A673 (cell line): ENCODE results near the gene RICTOR. TPM values are rescaled to one million over a fixed set of nuclear protein-coding genes. Genes with fewer than 3 reads are reported as not detected.

Experiments used
- BruUV-seq: library from RNA; stranded (reverse); fragments of 400-500 nt; replicated peaks from 2 replicates; lab custom pipeline; 2021; lab: Mats Ljungman, UMichigan
- CTCF ChIA-PET: fragments of 300-600 bp; sonication (Branson Sonifier 250); formaldehyde crosslinking; loops from one replicate; lab custom pipeline; 2022; ENCODE audit warnings: antibody characterized with exemption; lab: Charles Lee
- POLR2A ChIA-PET: fragments of 300-600 bp; sonication (Branson Sonifier 250); formaldehyde crosslinking; loops from one replicate; lab custom pipeline; 2022; ENCODE audit warnings: antibody characterized with exemption; ENCODE audit not compliant: low non-redundant PET; lab: Charles Lee
- DNase-seq: peaks from one replicate; pipeline ENCODE4 v3.0.0-alpha.2; 2015; ENCODE audit warnings: low spot score
- H3K27ac ChIP-seq: fragments of 200-600 bp; sonication (generic); 2 replicates; pipeline ENCODE4 v1.5.1; 2016; ENCODE audit warnings: mixed run types, low read depth, mild to moderate bottlenecking, mixed read lengths, antibody characterized with exemption, low read length; ENCODE audit not compliant: poor library complexity, severe bottlenecking
- H3K27me3 ChIP-seq: fragments of 200-600 bp; sonication (generic); replicated peaks from 2 replicates; pipeline ENCODE4 v1.6.1; 2017; ENCODE audit warnings: mixed run types, low read depth, mild to moderate bottlenecking, mixed read lengths, antibody characterized with exemption, low read length; ENCODE audit not compliant: insufficient read depth, poor library complexity
- H3K36me3 ChIP-seq: fragments of 200-600 bp; sonication (generic); 2 replicates; pipeline ENCODE4 v1.6.1; 2016; ENCODE audit warnings: mixed run types, mild to moderate bottlenecking, mixed read lengths, antibody characterized with exemption, low read length; ENCODE audit not compliant: insufficient read depth, poor library complexity, severe bottlenecking
- H3K4me1 ChIP-seq: fragments of 200-600 bp; sonication (generic); 2 replicates; pipeline ENCODE4 v1.6.1; 2017; ENCODE audit warnings: mixed run types, mild to moderate bottlenecking, mixed read lengths, antibody characterized with exemption, low read length; ENCODE audit not compliant: insufficient read depth, poor library complexity, severe bottlenecking
- H3K4me3 ChIP-seq: fragments of 200-600 bp; sonication (generic); 2 replicates; pipeline ENCODE4 v1.5.1; 2016; ENCODE audit warnings: low read depth, mixed run types, mild to moderate bottlenecking, mixed read lengths, low read length; ENCODE audit not compliant: poor library complexity, severe bottlenecking
- H3K9me3 ChIP-seq: fragments of 200-600 bp; sonication (generic); 2 replicates; pipeline ENCODE4 v1.6.1; 2016; ENCODE audit warnings: mixed run types, low read depth, mild to moderate bottlenecking, mixed read lengths, antibody characterized with exemption, low read length; ENCODE audit not compliant: poor library complexity, severe bottlenecking
- CTCF ChIP-seq: fragments of 300-800, 200-600 bp; sonication (generic); conservative IDR thresholded peaks from 2 replicates; pipeline ENCODE4 v1.5.1; 2017; ENCODE audit warnings: low read depth, mild to moderate bottlenecking, antibody characterized with exemption, low read length, moderate library complexity, mixed read lengths
- EZH2 ChIP-seq: fragments of 200-600 bp; sonication (generic); IDR thresholded peaks from 2 replicates; pipeline ENCODE4 v1.6.1; 2017; ENCODE audit warnings: borderline replicate concordance, low read depth, mild to moderate bottlenecking, mixed read lengths, antibody characterized with exemption, low read length; ENCODE audit not compliant: poor library complexity, severe bottlenecking
- intact Hi-C: fragments of 100-400 bp; cut with micrococcal nuclease; formaldehyde crosslinking; loops from one replicate; pipeline ENCODE4 v1.10.0; 2022; ENCODE audit not compliant: unreplicated experiment
- total RNA-seq: library from RNA; stranded (reverse); gene quantifications from 2 replicates; pipeline ENCODE4 v1.2.3, GENCODE V29; 2021

The RICTOR gene
- total RNA-seq, 1 experiment from 2014 or later, result 23.3 TPM

- no peaks in the 10 kb centered on the region for H3K36me3 ChIP-seq
- intact Hi-C loops, result no loop called here
- no peak overlapping the region for H3K27ac ChIP-seq
- peaks cover 26% of the 10 kb centered on the region for H3K4me1 ChIP-seq
- no peak overlapping the region for H3K4me3 ChIP-seq
- peaks cover 11% of the 10 kb centered on the region for H3K9me3 ChIP-seq
- CTCF ChIA-PET, result no interaction called here
- no TSS peak for BruUV-seq
- DNase-seq, result peak; percentile 40
- no peaks in the 10 kb centered on the region for H3K27me3 ChIP-seq
- POLR2A ChIA-PET, result no interaction called here
- TF ChIP-seq EZH2, result no peak
- no peak for TF ChIP-seq CTCF
Measured at GRCh38 chr5:39024005-39024404, 50.2 kb downstream of the RICTOR start.

DNA sequence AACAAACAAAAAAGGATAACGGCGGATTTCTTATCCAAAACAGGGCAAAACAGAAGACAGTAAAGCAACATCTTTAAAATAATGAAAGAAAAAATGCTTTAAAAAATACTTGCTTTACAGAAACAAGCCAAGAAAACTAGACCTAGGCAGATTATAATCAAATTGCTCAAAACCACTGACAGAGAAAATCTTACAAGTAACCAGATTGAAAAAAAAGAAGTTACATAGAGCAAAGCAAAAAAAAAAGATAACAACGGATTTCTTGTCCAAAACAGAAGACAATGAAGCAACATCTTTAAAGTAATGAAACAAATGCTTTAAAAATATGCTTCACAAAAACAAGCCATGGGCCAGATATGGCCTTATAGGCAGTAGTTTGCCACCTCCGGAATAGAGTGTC, 51.1 kb downstream of the RICTOR start:
- no peaks in the 10 kb centered on the region for H3K36me3 ChIP-seq
- no TSS peak for BruUV-seq
- peaks cover 8% of the 10 kb centered on the region for H3K9me3 ChIP-seq
- H3K27ac ChIP-seq, result no peak overlapping the region
- no peaks in the 10 kb centered on the region for H3K27me3 ChIP-seq
- H3K4me3 ChIP-seq, result no peak overlapping the region
- TF ChIP-seq CTCF, result no peak
- no peak for TF ChIP-seq EZH2
- POLR2A ChIA-PET, result no interaction called here
- no peak for DNase-seq
- H3K4me1 ChIP-seq, result peaks cover 26% of the 10 kb centered on the region
- intact Hi-C loops, result no loop called here
- CTCF ChIA-PET, result no interaction called here

- H3K27me3 ChIP-seq, result no peaks in the 10 kb centered on the region
- DNase-seq, result no peak
- no peak overlapping the region for H3K4me3 ChIP-seq
- H3K9me3 ChIP-seq, result no peaks in the 10 kb centered on the region
- peaks cover 26% of the 10 kb centered on the region for H3K4me1 ChIP-seq
- POLR2A ChIA-PET, result no interaction called here
- TF ChIP-seq EZH2 (no peak), CTCF (no peak)
- BruUV-seq, result no TSS peak
- intact Hi-C loops, result no loop called here
- no peak overlapping the region for H3K27ac ChIP-seq
- CTCF ChIA-PET, result no interaction called here
- H3K36me3 ChIP-seq, result no peaks in the 10 kb centered on the region
Measured at GRCh38 chr5:39022151-39022550, 52.0 kb downstream of the RICTOR start.
